ENCODE results near the gene TRIM3.

- TF ChIP-seq, protein P1, sequence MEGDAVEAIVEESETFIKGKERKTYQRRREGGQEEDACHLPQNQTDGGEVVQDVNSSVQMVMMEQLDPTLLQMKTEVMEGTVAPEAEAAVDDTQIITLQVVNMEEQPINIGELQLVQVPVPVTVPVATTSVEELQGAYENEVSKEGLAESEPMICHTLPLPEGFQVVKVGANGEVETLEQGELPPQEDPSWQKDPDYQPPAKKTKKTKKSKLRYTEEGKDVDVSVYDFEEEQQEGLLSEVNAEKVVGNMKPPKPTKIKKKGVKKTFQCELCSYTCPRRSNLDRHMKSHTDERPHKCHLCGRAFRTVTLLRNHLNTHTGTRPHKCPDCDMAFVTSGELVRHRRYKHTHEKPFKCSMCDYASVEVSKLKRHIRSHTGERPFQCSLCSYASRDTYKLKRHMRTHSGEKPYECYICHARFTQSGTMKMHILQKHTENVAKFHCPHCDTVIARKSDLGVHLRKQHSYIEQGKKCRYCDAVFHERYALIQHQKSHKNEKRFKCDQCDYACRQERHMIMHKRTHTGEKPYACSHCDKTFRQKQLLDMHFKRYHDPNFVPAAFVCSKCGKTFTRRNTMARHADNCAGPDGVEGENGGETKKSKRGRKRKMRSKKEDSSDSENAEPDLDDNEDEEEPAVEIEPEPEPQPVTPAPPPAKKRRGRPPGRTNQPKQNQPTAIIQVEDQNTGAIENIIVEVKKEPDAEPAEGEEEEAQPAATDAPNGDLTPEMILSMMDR (conservative IDR thresholded peaks at IDR 0.05; ENCODE audit: low read depth, low read length) = no peak
- TF ChIP-seq POLR2A (IDR thresholded peaks at IDR 0.05; ENCODE audit: low read depth, low read length) = no peak
- TF ChIP-seq BHLHE40 (IDR thresholded peaks at IDR 0.05; ENCODE audit: low read depth, low read length) = no peak
- TF ChIP-seq NFE2L2 (IDR thresholded peaks at IDR 0.05; ENCODE audit: low read depth, low read length) = no peak
- no peak for TF ChIP-seq CEBPB (IDR thresholded peaks at IDR 0.05; ENCODE audit: low read depth, low read length)
- TF ChIP-seq, protein P2, sequence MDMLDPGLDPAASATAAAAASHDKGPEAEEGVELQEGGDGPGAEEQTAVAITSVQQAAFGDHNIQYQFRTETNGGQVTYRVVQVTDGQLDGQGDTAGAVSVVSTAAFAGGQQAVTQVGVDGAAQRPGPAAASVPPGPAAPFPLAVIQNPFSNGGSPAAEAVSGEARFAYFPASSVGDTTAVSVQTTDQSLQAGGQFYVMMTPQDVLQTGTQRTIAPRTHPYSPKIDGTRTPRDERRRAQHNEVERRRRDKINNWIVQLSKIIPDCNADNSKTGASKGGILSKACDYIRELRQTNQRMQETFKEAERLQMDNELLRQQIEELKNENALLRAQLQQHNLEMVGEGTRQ (IDR thresholded peaks at IDR 0.05; ENCODE audit: low read depth, low read length) = no peak
- no peak for TF ChIP-seq MXI1 (IDR thresholded peaks at IDR 0.05; ENCODE audit: borderline replicate concordance, low read depth, low read length)
- TF ChIP-seq RCOR1 (IDR thresholded peaks at IDR 0.05; ENCODE audit: insufficient replicate concordance, low read length) = no peak
- TF ChIP-seq RFX5 (IDR thresholded peaks at IDR 0.05; ENCODE audit: low read depth, low read length) = no peak
- no peak for TF ChIP-seq ELK1 (IDR thresholded peaks at IDR 0.05; ENCODE audit: borderline replicate concordance, low read depth, low read length)
- TF ChIP-seq SMC3 (IDR thresholded peaks at IDR 0.05; ENCODE audit: low read depth, low read length) = no peak
- TF ChIP-seq RAD21 (IDR thresholded peaks at IDR 0.05; ENCODE audit: low read length) = no peak
- no peak for TF ChIP-seq MAFK (IDR thresholded peaks at IDR 0.05; ENCODE audit: low read depth, low read length)
- TF ChIP-seq MAZ (IDR thresholded peaks at IDR 0.05; ENCODE audit: borderline replicate concordance, low read depth, low read length) = no peak
These were observed 18.7 kb downstream of the TRIM3 start for GRCh38 chr11:6455070-6455469.
